Dendritic cell treated with granulocyte-macrophage colony-stimulating factor and Interleukin-4, amounts not matched to agents 40 ng/mL and 50 ng/mL, for 4 days (primary cell): ENCODE results near the gene TFB1M.

Source experiments
- H3K27ac Mint-ChIP-seq: one replicate; pipeline ENCODE4 v1.8.0; 2022; ENCODE audit warnings: mild to moderate bottlenecking, mixed read lengths
- H3K27me3 Mint-ChIP-seq: one replicate; pipeline ENCODE4 v1.8.0; 2022; ENCODE audit warnings: mild to moderate bottlenecking, mixed read lengths
- H3K36me3 Mint-ChIP-seq: one replicate; pipeline ENCODE4 v1.8.0; 2022; ENCODE audit warnings: low read depth, mixed read lengths
- H3K4me1 Mint-ChIP-seq: one replicate; pipeline ENCODE4 v1.8.0; 2022; ENCODE audit warnings: low read depth, mixed read lengths
- H3K4me3 Mint-ChIP-seq: one replicate; pipeline ENCODE4 v1.8.0; 2022; ENCODE audit warnings: mild to moderate bottlenecking, moderate library complexity, mixed read lengths
- H3K9me3 Mint-ChIP-seq: one replicate; pipeline ENCODE4 v1.8.0; 2022; ENCODE audit warnings: mixed read lengths
- intact Hi-C: fragments of 100-400 bp; cut with micrococcal nuclease; formaldehyde crosslinking; loops from one replicate; pipeline ENCODE4 v1.15.0; 2022

The TFB1M gene

GRCh38 chr6:155261111-155261900 is 53.0 kb downstream of the TFB1M start:
- no peak overlapping the region for H3K4me3 Mint-ChIP-seq
- H3K4me1 Mint-ChIP-seq, result no peaks in the 10 kb centered on the region
- intact Hi-C loops, result no loop called here
- peaks cover 69% of the 10 kb centered on the region for H3K36me3 Mint-ChIP-seq
- no peak overlapping the region for H3K27ac Mint-ChIP-seq
- H3K27me3 Mint-ChIP-seq, result no peaks in the 10 kb centered on the region
- H3K9me3 Mint-ChIP-seq, result no peaks in the 10 kb centered on the region

GRCh38 chr6:155260686-155261085 is 53.6 kb downstream of the TFB1M start:
- Mint-ChIP-seq H3K27ac (no peak overlapping the region), H3K27me3 (no peaks in the 10 kb centered on the region), H3K36me3 (peaks cover 68% of the 10 kb centered on the region), H3K9me3 (no peaks in the 10 kb centered on the region), H3K4me1 (no peaks in the 10 kb centered on the region), H3K4me3 (no peak overlapping the region)
- intact Hi-C loops, result no loop called here

GRCh38 chr6:155259897-155260296 is 54.4 kb downstream of the TFB1M start:
- intact Hi-C loops, result no loop called here
- Mint-ChIP-seq H3K4me1 (no peaks in the 10 kb centered on the region), H3K27me3 (no peaks in the 10 kb centered on the region), H3K9me3 (no peaks in the 10 kb centered on the region), H3K27ac (no peak overlapping the region), H3K4me3 (no peak overlapping the region), H3K36me3 (peaks cover 69% of the 10 kb centered on the region)

- Mint-ChIP-seq H3K36me3 (peaks cover 69% of the 10 kb centered on the region), H3K27ac (no peak overlapping the region), H3K4me3 (no peak overlapping the region), H3K4me1 (no peaks in the 10 kb centered on the region), H3K9me3 (no peaks in the 10 kb centered on the region), H3K27me3 (no peaks in the 10 kb centered on the region)
- intact Hi-C loops, result no loop called here
Observed at GRCh38 chr6:155259204-155259603, 55.1 kb downstream of the TFB1M start.

GRCh38 chr6:155257796-155258195 is 56.5 kb downstream of the TFB1M start:
- H3K36me3 Mint-ChIP-seq, result peaks cover 75% of the 10 kb centered on the region
- H3K4me1 Mint-ChIP-seq, result no peaks in the 10 kb centered on the region
- intact Hi-C loops, result no loop called here

GRCh38 chr6:155256122-155256795 is 58.0 kb downstream of the TFB1M start:
- Mint-ChIP-seq H3K27ac (no peak overlapping the region), H3K36me3 (peaks cover 75% of the 10 kb centered on the region), H3K4me1 (no peaks in the 10 kb centered on the region), H3K27me3 (no peaks in the 10 kb centered on the region), H3K4me3 (no peak overlapping the region), H3K9me3 (no peaks in the 10 kb centered on the region)
- intact Hi-C loops, result no loop called here

More at GRCh38 chr6:155257796-155258195, 56.5 kb downstream of the TFB1M start:
- Mint-ChIP-seq H3K4me3 (no peak overlapping the region), H3K27me3 (no peaks in the 10 kb centered on the region), H3K9me3 (no peaks in the 10 kb centered on the region), H3K27ac (no peak overlapping the region)

- Mint-ChIP-seq H3K36me3 (peaks cover 55% of the 10 kb centered on the region), H3K27ac (no peak overlapping the region), H3K4me3 (no peak overlapping the region), H3K27me3 (no peaks in the 10 kb centered on the region), H3K4me1 (no peaks in the 10 kb centered on the region), H3K9me3 (no peaks in the 10 kb centered on the region)
- intact Hi-C loops, result loop anchor here (5.0 kb wide), 1 partner anchor 327 kb away; no protein-coding TSS in a partner anchor
Observed at GRCh38 chr6:155254139-155254538, 60.1 kb downstream of the TFB1M start.

GRCh38 chr6:155253337-155253736 is 60.9 kb downstream of the TFB1M start:
- H3K4me1 Mint-ChIP-seq, result no peaks in the 10 kb centered on the region
- peaks cover 58% of the 10 kb centered on the region for H3K36me3 Mint-ChIP-seq
- H3K9me3 Mint-ChIP-seq, result no peaks in the 10 kb centered on the region
- intact Hi-C loops, result loop anchor here (5.0 kb wide), 1 partner anchor 326 kb away; no protein-coding TSS in a partner anchor
- no peaks in the 10 kb centered on the region for H3K27me3 Mint-ChIP-seq
- H3K4me3 Mint-ChIP-seq, result no peak overlapping the region
- H3K27ac Mint-ChIP-seq, result no peak overlapping the region

GRCh38 chr6:155252581-155252980 is 61.7 kb downstream of the TFB1M start:
- intact Hi-C loops, result loop anchor here (5.0 kb wide), 1 partner anchor 325 kb away; no protein-coding TSS in a partner anchor
- no peak overlapping the region for H3K27ac Mint-ChIP-seq
- no peaks in the 10 kb centered on the region for H3K4me1 Mint-ChIP-seq
- no peak overlapping the region for H3K4me3 Mint-ChIP-seq
- H3K36me3 Mint-ChIP-seq, result peaks cover 53% of the 10 kb centered on the region
- no peaks in the 10 kb centered on the region for H3K27me3 Mint-ChIP-seq
- no peaks in the 10 kb centered on the region for H3K9me3 Mint-ChIP-seq

- no peaks in the 10 kb centered on the region for H3K4me1 Mint-ChIP-seq
- H3K27ac Mint-ChIP-seq, result no peak overlapping the region
- H3K9me3 Mint-ChIP-seq, result no peaks in the 10 kb centered on the region
- no peaks in the 10 kb centered on the region for H3K27me3 Mint-ChIP-seq
- H3K4me3 Mint-ChIP-seq, result no peak overlapping the region
- peaks cover 39% of the 10 kb centered on the region for H3K36me3 Mint-ChIP-seq
- intact Hi-C loops, result loop anchor here (5.0 kb wide), 1 partner anchor 324 kb away; no protein-coding TSS in a partner anchor
Observed at GRCh38 chr6:155250701-155251381, 63.4 kb downstream of the TFB1M start.

- Mint-ChIP-seq H3K27me3 (no peaks in the 10 kb centered on the region), H3K36me3 (peaks cover 14% of the 10 kb centered on the region), H3K4me1 (no peaks in the 10 kb centered on the region), H3K9me3 (no peaks in the 10 kb centered on the region), H3K4me3 (no peak overlapping the region), H3K27ac (no peak overlapping the region)
- intact Hi-C loops, result loop anchor here (1.0 kb wide), 1 partner anchor 71 kb away; no protein-coding TSS in a partner anchor
Observed at GRCh38 chr6:155248008-155249001, 66.0 kb downstream of the TFB1M start.

- Mint-ChIP-seq H3K27ac (no peak overlapping the region), H3K36me3 (peaks cover 7% of the 10 kb centered on the region)
Observed at GRCh38 chr6:155247618-155248007, 66.7 kb downstream of the TFB1M start.

GRCh38 chr6:155246825-155247224 is 67.5 kb downstream of the TFB1M start:
- intact Hi-C loops, result no loop called here

More at GRCh38 chr6:155247618-155248007, 66.7 kb downstream of the TFB1M start:
- H3K27me3 Mint-ChIP-seq, result no peaks in the 10 kb centered on the region
- intact Hi-C loops, result loop anchor here (1.0 kb wide), 1 partner anchor 70 kb away; no protein-coding TSS in a partner anchor
- H3K9me3 Mint-ChIP-seq, result no peaks in the 10 kb centered on the region
- no peak overlapping the region for H3K4me3 Mint-ChIP-seq
- no peaks in the 10 kb centered on the region for H3K4me1 Mint-ChIP-seq

More at GRCh38 chr6:155246825-155247224, 67.5 kb downstream of the TFB1M start:
- Mint-ChIP-seq H3K36me3 (peaks cover 6% of the 10 kb centered on the region), H3K27me3 (no peaks in the 10 kb centered on the region), H3K4me3 (no peak overlapping the region), H3K9me3 (no peaks in the 10 kb centered on the region), H3K27ac (no peak overlapping the region), H3K4me1 (no peaks in the 10 kb centered on the region)
